HFFc6 (cell line): Measurements from ENCODE around the gene ANKRD22. TPM values are rescaled to one million over a fixed set of nuclear protein-coding genes. Genes with fewer than 3 reads are reported as not detected.

Source experiments
- DNase-seq: peaks from one replicate; pipeline ENCODE4 v3.0.0-alpha.2; 2018
- H3K27ac Mint-ChIP-seq: 2 replicates; pipeline ENCODE4 v1.8.0; 2020; ENCODE audit warnings: mild to moderate bottlenecking, mixed read lengths
- H3K27me3 Mint-ChIP-seq: 2 replicates; pipeline ENCODE4 v1.8.0; 2021; ENCODE audit warnings: mild to moderate bottlenecking, moderate library complexity, mixed read lengths; ENCODE audit not compliant: insufficient read depth
- H3K36me3 Mint-ChIP-seq: 2 replicates; pipeline ENCODE4 v1.8.0; 2021; ENCODE audit warnings: low read depth, mixed read lengths
- H3K4me1 Mint-ChIP-seq: 2 replicates; pipeline ENCODE4 v1.8.0; 2020; ENCODE audit warnings: low read depth, mixed read lengths
- H3K4me3 Mint-ChIP-seq: 2 replicates; pipeline ENCODE4 v1.8.0; 2020; ENCODE audit warnings: mild to moderate bottlenecking, moderate library complexity, mixed read lengths
- H3K9me3 Mint-ChIP-seq: 2 replicates; pipeline ENCODE4 v1.8.0; 2020; ENCODE audit warnings: mild to moderate bottlenecking, mixed read lengths
- total RNA-seq, 6 experiments: library from RNA; stranded (reverse); fragmentation: NEBNext Ultra II Directional; extraction: Animal tissue kit (Norgen Biotek cat#: 25700); gene quantifications; 2 replicates in 1 of 6; 3 replicates in 5 of 6; pipeline ENCODE4 v1.2.3, GENCODE V29; 2021
- TF ChIP-seq, protein P1 (sequence below): fragments of 200-600 bp; sonication (generic); IDR thresholded peaks from 2 replicates; pipeline ENCODE4 v1.5.0; 2021; ENCODE audit warnings: antibody characterized with exemption, mild to moderate bottlenecking

The ANKRD22 gene
- total RNA-seq, 6 experiments from 2014 or later: not detected

DNA sequence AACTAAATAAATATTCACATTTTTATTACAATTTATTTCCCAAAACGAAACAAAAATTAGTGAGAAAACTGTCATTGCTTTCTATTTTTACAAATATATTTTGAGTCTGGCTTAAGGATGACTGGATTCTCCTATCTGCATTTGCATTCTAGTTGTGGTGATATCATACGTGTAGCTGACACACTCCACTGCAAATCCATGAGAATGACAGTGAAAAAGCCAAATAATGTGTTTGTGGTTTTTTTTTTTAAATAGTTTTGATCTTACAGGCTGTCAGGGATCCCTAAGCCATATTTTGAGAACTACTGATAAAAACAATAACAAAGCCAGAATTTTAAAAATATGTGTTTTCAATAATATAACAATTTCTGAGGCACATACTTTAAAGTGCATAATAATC, 22.6 kb upstream of the ANKRD22 start:
- H3K27me3 Mint-ChIP-seq: peaks cover 2% of the 10 kb centered on the region; the same call in 1 of the 2 replicates
- TF ChIP-seq, protein P1, sequence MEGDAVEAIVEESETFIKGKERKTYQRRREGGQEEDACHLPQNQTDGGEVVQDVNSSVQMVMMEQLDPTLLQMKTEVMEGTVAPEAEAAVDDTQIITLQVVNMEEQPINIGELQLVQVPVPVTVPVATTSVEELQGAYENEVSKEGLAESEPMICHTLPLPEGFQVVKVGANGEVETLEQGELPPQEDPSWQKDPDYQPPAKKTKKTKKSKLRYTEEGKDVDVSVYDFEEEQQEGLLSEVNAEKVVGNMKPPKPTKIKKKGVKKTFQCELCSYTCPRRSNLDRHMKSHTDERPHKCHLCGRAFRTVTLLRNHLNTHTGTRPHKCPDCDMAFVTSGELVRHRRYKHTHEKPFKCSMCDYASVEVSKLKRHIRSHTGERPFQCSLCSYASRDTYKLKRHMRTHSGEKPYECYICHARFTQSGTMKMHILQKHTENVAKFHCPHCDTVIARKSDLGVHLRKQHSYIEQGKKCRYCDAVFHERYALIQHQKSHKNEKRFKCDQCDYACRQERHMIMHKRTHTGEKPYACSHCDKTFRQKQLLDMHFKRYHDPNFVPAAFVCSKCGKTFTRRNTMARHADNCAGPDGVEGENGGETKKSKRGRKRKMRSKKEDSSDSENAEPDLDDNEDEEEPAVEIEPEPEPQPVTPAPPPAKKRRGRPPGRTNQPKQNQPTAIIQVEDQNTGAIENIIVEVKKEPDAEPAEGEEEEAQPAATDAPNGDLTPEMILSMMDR: no peak
- no peak overlapping the region for H3K27ac Mint-ChIP-seq
- H3K4me1 Mint-ChIP-seq: peaks cover 14% of the 10 kb centered on the region
- DNase-seq: no peak
- 0 out of 2 replicates have a peak, but pooled peaks cover 7% of the 10 kb centered on the region for H3K36me3 Mint-ChIP-seq
- H3K9me3 Mint-ChIP-seq: no peaks in the 10 kb centered on the region
- H3K4me3 Mint-ChIP-seq: no peak overlapping the region

DNA sequence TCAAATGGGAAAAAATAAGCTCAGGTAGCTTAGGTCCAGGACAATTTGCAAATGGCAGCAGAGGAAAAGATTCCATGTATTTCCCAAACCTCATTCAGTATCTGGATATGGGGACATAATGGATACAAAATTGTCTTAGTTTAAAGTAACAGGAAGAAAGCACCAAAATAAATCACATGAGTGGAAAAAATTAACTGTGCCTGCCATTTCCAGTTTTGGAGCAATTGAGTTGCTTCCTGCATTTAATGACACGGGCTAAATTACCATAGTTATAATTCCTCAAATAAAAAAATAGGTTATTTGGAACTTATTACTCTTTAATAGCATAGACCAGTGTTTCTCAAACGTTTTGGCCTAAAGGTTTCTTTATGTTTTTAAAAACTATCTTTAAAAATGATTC, 22.1 kb upstream of the ANKRD22 start:
- TF ChIP-seq, protein P1: no peak
- DNase-seq: no peak
- H3K27ac Mint-ChIP-seq: no peak overlapping the region
- H3K27me3 Mint-ChIP-seq: peaks cover 2% of the 10 kb centered on the region; the same call in 1 of the 2 replicates
- 0 out of 2 replicates have a peak, but pooled peaks cover 7% of the 10 kb centered on the region for H3K36me3 Mint-ChIP-seq
- no peak overlapping the region for H3K4me3 Mint-ChIP-seq
- H3K9me3 Mint-ChIP-seq: no peaks in the 10 kb centered on the region
- peaks cover 9% of the 10 kb centered on the region for H3K4me1 Mint-ChIP-seq

DNA sequence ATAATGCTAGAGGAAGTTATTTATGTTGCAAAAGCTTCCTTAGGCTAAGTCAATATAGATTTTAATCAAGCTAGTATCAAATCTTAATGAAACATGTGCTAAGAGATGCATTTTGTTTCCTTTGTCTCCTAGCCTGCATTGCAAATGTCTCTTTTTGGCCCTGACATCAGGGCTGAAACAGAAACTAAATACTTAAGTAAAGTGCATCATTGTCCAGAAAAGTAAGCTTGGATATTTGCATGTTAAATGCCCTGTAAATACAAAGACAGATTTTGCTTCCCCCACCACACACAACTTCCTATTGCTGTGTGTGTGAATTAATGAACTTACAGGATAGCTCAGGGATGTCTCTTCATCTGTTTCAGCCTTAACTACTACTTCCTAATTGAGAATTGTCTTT, 18.4 kb upstream of the ANKRD22 start:
- H3K27ac Mint-ChIP-seq: no peak overlapping the region
- TF ChIP-seq, protein P1: no peak
- H3K4me3 Mint-ChIP-seq: no peak overlapping the region
- peaks cover 4% of the 10 kb centered on the region; the same call in 1 of the 2 replicates for H3K27me3 Mint-ChIP-seq
- no peaks in the 10 kb centered on the region for H3K4me1 Mint-ChIP-seq
- H3K36me3 Mint-ChIP-seq: no peaks in the 10 kb centered on the region
- DNase-seq: no peak
- H3K9me3 Mint-ChIP-seq: no peaks in the 10 kb centered on the region

DNA sequence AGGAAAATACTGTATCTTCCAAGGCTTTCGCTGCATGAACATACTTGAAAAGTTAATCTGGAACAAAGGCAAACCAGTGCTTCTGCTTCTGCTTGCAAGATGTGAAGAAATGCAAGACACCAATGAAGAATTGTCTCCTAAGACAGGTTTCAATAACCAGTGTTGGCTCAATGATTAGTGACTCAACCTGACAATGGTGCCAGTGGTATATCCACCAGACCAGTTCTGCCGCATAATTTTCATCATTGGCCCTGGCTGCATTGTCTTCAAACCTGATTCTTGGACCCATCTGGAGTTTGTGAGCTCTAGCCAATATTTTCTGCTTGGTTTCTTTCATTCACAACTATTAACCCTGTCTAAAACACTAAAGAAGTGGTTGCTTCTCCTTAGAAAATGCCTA, 14.8 kb upstream of the ANKRD22 start:
- H3K9me3 Mint-ChIP-seq: no peaks in the 10 kb centered on the region
- no peak overlapping the region for H3K4me3 Mint-ChIP-seq
- peaks cover 6% of the 10 kb centered on the region; the same call in 1 of the 2 replicates for H3K27me3 Mint-ChIP-seq
- TF ChIP-seq, protein P1: no peak
- DNase-seq: no peak
- H3K27ac Mint-ChIP-seq: no peak overlapping the region
- H3K36me3 Mint-ChIP-seq: no peaks in the 10 kb centered on the region
- no peaks in the 10 kb centered on the region for H3K4me1 Mint-ChIP-seq

DNA sequence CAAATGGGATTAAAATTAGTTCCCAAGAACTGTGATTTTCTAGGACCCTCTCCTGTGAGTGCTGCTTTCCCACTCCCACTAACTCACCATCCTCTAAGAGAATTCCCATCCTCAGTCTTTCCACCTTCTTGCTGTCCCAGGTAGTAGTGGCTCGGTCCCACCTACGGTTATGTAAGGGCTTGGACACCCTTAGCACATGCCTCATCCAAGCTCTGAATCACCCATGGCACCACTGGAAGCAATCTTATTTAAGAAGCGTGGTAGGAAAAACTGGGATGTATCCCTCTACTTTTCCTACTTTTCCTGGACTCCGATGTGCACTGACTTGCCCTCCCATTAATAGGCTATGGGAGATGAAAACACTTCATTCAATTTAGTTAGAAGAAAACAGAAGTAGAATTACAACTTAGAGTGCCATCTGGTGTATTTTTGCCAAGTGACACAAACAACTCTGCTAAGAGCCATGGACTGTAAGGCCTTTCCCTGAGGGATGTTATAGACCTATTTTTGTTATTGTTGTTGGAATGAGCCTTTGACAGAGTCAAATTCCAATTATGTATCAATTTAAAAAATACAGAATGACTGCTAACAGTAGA, 13.7 kb upstream of the ANKRD22 start:
- Mint-ChIP-seq H3K27ac (no peak overlapping the region), H3K4me3 (no peak overlapping the region), H3K36me3 (no peaks in the 10 kb centered on the region), H3K4me1 (no peaks in the 10 kb centered on the region), H3K9me3 (no peaks in the 10 kb centered on the region), H3K27me3 (peaks cover 8% of the 10 kb centered on the region)
- peak; percentile 29 for DNase-seq
- TF ChIP-seq, protein P1: peak; percentile 53
